ENCODE results near the gene USP5. TPM values are rescaled to one million over a fixed set of nuclear protein-coding genes. Genes with fewer than 3 reads are reported as not detected.

Gene USP5
- polyA plus RNA-seq, 1 donor: 62.2 TPM

GRCh38 chr12:6825398-6826124 is 26.4 kb upstream of the USP5 start:
- DNase-seq (ENCODE audit: low read depth): peak; percentile 78

- no peak for DNase-seq (ENCODE audit: low read depth)
Observed at GRCh38 chr12:6826125-6826733, 25.7 kb upstream of the USP5 start.

- DNase-seq (ENCODE audit: low read depth): no peak
Observed at GRCh38 chr12:6826734-6827436, 25.1 kb upstream of the USP5 start.

GRCh38 chr12:6827437-6827911 is 24.5 kb upstream of the USP5 start:
- peak; percentile 32 for DNase-seq (ENCODE audit: low read depth)

- peak; percentile 29 for DNase-seq (ENCODE audit: low read depth)
Observed at GRCh38 chr12:6827982-6828780, 23.8 kb upstream of the USP5 start, which contains the start of gene P3H3. P3H3 (plus strand) TSS chr12:6828407; CDS start chr12:6828441, 34 bp downstream.

- no peak for DNase-seq (ENCODE audit: low read depth)
Observed at GRCh38 chr12:6828781-6829535, 23.0 kb upstream of the USP5 start.

GRCh38 chr12:6829536-6830220 is 22.3 kb upstream of the USP5 start:
- DNase-seq (ENCODE audit: low read depth): no peak

GRCh38 chr12:6830286-6830890 is 21.6 kb upstream of the USP5 start:
- DNase-seq (ENCODE audit: low read depth): no peak

GRCh38 chr12:6830999-6831398 is 21.0 kb upstream of the USP5 start:
- no peak for DNase-seq (ENCODE audit: low read depth)

GRCh38 chr12:6831450-6831995 is 20.4 kb upstream of the USP5 start:
- no peak for DNase-seq (ENCODE audit: low read depth)

GRCh38 chr12:6832125-6832524 is 19.8 kb upstream of the USP5 start:
- DNase-seq (ENCODE audit: low read depth): no peak

- no peak for DNase-seq (ENCODE audit: low read depth)
Observed at GRCh38 chr12:6833189-6833890, 18.6 kb upstream of the USP5 start.

- no peak for DNase-seq (ENCODE audit: low read depth)
Observed at GRCh38 chr12:6834254-6834653, 17.7 kb upstream of the USP5 start.

GRCh38 chr12:6834873-6835272 is 17.1 kb upstream of the USP5 start:
- DNase-seq (ENCODE audit: low read depth): no peak

- DNase-seq (ENCODE audit: low read depth): no peak
Observed at GRCh38 chr12:6836851-6837250, 15.1 kb upstream of the USP5 start.

- DNase-seq (ENCODE audit: low read depth): no peak
Observed at GRCh38 chr12:6837370-6838060, 14.4 kb upstream of the USP5 start.

GRCh38 chr12:6838854-6839253 is 13.1 kb upstream of the USP5 start:
- DNase-seq (ENCODE audit: low read depth): no peak

- DNase-seq (ENCODE audit: low read depth): no peak
Observed at GRCh38 chr12:6839482-6840201, 12.3 kb upstream of the USP5 start.

Data from forelimb muscle (tissue), 1 donor.